Gastrocnemius medialis (tissue), 4 donors: ENCODE results near the gene OR2F1.

Experiments
- CTCF ChIP-seq, 5 experiments: fragments of 450-650 bp in 3 of 5; fragments of 200-600 bp in 2 of 5; sonication (generic) in 2 of 5; IDR thresholded peaks in 4 of 5; conservative IDR thresholded peaks in 1 of 5; 1 replicate in 4 of 5; 2 replicates in 1 of 5; pipeline ENCODE4 v1.5.1; 2016 to 2019; ENCODE audit warnings: antibody characterized with exemption in 5 of 5, mild to moderate bottlenecking in 3 of 5, moderate library complexity in 3 of 5
- POLR2A ChIP-seq, 2 donors: fragments of 450-650 bp; IDR thresholded peaks; one replicate each; pipeline ENCODE4 v1.6.1; 2017; ENCODE audit warnings: antibody characterized with exemption in 2 of 2, mild to moderate bottlenecking in 2 of 2, moderate library complexity in 2 of 2

GRCh38 chr7:143954135-143954534 lies 509 bp upstream of the OR2F1 start:
- TF ChIP-seq POLR2A (IDR thresholded peaks at IDR 0.05) (no peak), CTCF (IDR thresholded peaks at IDR 0.05 in 4 of 5, conservative IDR thresholded peaks at IDR 0.05 in 1 of 5) (no peak)
